HG02973 (cell line): ENCODE data around the gene KRT222.
A peak's percentile ranks its signal among the peaks of the same experiment; 100 is the strongest.

ENCODE experiments used
- ATAC-seq: cut with Tn5 transposase; IDR thresholded peaks from one replicate; pipeline ENCODE4 v1.9.1; 2021; ENCODE audit warnings: moderate library complexity; ENCODE audit not compliant: unreplicated experiment

Gene KRT222

DNA sequence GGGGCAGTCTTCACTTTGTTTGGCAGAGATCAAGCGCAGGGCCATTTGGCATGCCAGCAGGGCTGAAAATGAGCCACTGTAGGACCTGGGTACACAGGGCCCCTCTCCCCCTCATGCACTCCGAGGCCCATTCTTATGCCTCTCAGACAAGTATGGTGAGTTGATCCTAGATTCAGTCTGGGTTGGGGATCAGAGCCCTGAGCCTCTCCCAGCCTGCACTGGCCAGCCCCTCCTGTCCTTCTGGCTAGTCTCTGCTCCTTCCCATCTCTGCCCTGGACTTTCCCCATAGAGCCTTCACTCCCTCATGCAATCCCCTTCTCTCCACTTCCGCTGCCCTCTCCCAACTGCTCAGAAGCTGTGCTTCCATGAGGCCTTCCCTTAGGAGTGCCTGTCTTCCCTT is 48.4 kb downstream of the KRT222 start:
- no peak for ATAC-seq

GRCh38 chr17:40615841-40616476 is 49.0 kb downstream of the KRT222 start:
- ATAC-seq, result no peak

DNA sequence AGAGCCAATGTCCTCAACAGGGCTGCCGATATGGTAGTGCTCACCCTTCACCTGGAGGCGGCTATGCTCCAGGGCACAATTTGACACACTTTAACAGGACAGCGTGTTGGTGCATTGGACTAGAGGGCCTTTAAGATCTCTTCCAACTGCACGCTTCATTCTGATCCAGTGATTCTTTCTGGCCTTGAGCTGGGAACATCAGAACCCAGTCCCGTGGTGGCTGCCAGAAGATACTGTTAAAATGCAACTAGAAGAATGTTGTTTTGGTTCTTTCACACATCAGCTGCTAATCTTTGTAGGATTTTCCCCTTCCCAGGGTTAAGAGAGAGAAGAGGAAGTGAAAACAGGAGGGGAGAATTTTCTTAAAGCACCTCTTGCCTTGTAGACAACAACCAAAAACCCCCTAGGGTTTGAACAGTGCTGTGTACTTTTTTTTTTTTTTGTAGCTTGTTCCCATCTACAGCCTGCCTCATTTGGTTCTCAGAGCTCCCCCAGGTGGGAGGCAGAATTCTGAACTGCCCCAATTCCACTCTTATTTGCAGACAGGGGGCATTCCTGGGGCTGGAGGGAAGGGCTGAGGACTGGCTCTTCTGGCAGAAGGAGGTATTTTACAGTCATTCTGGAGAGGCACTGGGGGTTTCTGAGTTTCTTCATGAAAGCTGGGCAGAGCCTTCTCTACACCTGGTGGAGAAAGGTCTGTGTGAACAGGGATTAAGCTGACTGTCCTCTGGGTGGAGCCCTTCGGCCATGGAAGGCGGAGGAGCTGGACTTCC is 49.7 kb downstream of the KRT222 start:
- peak; percentile 54 for ATAC-seq

DNA sequence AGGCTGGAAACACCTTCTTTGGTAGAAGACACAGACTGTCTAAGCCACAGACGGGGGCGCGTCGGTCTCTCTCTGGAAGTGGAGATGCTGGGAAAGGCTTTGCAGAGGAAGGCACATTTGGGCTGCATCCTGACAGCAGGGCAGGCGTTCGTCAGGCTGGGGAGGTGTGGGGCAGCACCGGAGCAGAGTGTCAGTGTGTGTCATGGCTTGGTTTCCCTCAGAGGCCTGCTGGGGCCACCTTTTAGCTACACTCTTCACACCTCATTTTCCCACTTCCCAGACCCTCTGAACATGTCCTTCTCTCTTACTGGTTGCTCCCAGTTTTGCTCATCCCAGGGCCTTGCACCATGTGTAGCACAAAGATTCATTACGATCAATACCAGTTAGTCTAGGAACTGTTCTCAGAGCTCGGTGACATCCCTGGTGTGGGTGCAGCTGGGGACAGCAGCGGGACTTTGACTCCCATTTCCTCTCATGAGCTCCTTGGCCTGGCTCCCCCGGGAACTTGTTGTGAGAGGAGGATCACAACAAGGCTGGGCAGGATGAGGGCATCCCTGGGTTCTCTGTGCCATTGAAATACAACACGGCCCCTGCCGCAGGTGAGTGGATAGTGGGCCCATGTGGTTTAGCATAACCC is 50.4 kb downstream of the KRT222 start:
- ATAC-seq, result no peak

- ATAC-seq, result no peak
Observed at GRCh38 chr17:40613467-40614154, 51.4 kb downstream of the KRT222 start.

GRCh38 chr17:40612599-40613244 is 52.3 kb downstream of the KRT222 start:
- ATAC-seq, result no peak

DNA sequence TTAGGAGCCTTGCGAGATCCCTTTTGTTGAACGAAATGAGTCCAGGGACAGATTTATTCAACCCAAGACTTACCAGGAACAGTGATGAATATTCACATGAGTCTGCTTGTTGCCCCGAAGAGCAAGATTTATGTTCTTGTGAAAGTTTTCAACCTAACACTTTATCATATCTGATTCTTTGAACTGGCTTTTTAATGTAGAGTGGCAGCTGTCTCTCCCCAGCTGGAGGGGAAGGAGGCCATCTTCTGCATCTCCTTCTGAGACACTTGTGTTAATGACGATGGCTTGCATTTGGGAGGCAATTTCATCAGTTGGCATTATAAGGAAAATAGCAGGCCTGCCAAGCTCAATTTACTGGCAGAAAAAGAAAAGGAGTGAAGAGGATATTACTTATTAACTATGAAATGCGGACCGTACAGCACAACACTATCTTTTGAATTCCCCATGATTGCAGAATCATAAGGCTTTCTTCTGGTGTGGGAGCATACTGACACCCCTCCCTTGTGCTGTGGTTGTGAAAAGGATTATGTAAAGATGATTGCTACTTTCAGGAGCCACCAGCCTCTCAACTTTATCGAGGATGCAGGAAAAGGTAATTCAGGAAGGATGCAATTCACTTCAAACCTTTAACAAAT is 53.0 kb downstream of the KRT222 start:
- no peak for ATAC-seq

GRCh38 chr17:40610359-40610758 is 54.6 kb downstream of the KRT222 start:
- ATAC-seq, result no peak

DNA sequence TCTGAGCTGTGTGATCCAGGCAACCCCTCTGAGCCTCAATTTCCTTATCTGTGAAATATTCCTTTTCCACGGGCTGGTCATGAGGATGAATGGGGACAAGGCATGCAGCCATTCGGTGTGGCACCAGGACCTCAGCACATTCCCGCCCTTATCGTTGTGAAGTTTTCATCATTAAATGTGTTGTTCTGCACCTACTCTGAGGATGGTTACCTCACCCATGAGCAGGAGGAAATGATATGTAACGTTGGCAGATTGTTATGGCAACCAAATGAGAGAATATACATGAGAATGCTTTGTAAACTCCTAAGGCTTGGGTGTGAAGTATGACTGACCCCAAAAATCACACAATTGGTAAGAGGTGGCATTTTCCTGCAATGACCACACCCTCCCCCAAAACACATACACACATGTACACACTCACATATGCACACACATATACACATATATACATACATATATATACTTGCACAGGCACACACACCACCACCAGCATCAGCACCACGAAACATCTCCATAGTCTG is 56.9 kb downstream of the KRT222 start:
- ATAC-seq, result no peak

DNA sequence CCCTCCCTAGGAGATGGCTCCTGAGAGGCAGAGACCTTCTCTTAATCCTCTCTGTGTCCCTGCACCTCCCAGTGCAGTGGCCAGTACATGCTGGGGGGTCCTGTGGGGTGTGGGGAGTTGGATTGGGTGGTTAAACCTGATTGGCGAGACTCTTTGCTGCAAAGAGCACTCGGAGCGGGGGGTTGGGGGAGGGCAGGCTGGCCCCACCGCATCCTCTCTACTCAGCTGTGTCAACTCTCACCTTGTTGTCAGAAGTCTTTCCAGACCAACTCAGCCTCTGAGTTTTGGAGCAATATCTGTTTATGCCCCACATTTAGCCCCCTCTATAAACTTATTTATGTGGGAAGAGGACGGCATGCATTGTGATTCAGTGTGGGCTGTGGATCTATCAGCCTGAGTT is 57.3 kb downstream of the KRT222 start:
- no peak for ATAC-seq

GRCh38 chr17:40606548-40607353 is 58.2 kb downstream of the KRT222 start:
- no peak for ATAC-seq

GRCh38 chr17:40605306-40605705 is 59.7 kb downstream of the KRT222 start:
- ATAC-seq, result no peak
